IMR-90 (cell line): Measurements from ENCODE around the gene RHCE. TPM values are rescaled to one million over a fixed set of nuclear protein-coding genes. Genes with fewer than 3 reads are reported as not detected.

Experiments
- polyA plus RNA-seq, 3 experiments: library from polyadenylated mRNA; depleted of rRNA; stranded (reverse); fragments of >200 nt; gene quantifications; 2 replicates each; pipeline ENCODE4 v1.2.3, GENCODE V29; 2012; ENCODE audit warnings: low replicate concordance in 1 of 3
- total RNA-seq: library from RNA; depleted of rRNA; stranded (reverse); fragments of >200 nt; gene quantifications from 2 replicates; pipeline ENCODE4 v1.2.3, GENCODE V29; 2012
- TF ChIP-seq, protein P1 (sequence below): conservative IDR thresholded peaks from 2 replicates; pipeline ENCODE4 v1.5.1; 2012; ENCODE audit warnings: mild to moderate bottlenecking, low read depth, low read length, improper control_type of control experiment

Gene RHCE
- total and polyA plus RNA-seq, 2 of the 4 experiments (the other 2 are of a cell fraction), result 0.54 to 0.62 TPM

DNA sequence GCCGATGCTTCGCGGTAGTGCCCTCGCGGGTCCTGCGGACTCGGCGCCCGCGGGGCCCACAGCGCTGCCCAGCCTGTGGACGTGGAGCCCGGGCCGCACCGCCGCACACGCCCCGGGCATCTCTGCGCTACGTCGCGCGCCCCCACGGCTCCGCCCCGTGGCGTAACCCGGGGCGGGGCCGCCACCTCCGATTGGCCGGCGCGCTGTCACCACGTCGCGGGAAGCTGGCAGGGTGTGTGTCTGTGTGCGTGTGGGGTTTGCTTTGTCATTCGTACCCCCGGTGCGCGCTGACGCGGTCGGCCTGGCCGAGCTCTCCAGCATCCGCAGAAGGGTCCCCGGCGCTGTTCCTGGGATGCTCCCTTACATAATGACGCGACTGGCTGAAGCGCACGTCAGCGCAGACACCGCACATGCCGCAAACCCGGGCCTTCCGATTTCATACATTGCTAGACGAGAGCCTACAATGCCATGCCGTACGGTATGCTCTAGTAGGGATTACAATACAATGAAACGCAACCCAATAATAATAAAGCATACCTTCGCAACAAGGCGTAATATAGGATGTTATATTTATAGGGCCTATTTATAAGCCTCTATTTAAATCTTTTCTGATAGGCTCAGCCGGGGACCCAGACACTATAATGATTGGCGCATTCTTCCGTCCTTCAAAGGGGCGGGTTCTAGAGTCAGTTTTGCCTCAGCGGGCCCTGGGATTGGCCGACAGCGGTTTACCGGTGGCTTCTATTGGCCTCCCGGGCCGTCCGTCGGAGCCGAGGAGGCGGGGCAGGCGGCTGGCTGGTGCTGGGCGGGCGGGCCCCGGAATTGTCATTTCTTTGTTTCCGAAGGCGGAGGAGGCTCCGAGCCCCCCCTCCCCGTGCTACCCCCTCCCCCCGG is 9.7 kb upstream of the RHCE start, which contains the start of gene MACO1 (continued):
- TF ChIP-seq, protein P1, sequence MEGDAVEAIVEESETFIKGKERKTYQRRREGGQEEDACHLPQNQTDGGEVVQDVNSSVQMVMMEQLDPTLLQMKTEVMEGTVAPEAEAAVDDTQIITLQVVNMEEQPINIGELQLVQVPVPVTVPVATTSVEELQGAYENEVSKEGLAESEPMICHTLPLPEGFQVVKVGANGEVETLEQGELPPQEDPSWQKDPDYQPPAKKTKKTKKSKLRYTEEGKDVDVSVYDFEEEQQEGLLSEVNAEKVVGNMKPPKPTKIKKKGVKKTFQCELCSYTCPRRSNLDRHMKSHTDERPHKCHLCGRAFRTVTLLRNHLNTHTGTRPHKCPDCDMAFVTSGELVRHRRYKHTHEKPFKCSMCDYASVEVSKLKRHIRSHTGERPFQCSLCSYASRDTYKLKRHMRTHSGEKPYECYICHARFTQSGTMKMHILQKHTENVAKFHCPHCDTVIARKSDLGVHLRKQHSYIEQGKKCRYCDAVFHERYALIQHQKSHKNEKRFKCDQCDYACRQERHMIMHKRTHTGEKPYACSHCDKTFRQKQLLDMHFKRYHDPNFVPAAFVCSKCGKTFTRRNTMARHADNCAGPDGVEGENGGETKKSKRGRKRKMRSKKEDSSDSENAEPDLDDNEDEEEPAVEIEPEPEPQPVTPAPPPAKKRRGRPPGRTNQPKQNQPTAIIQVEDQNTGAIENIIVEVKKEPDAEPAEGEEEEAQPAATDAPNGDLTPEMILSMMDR, result no peak
